ENCODE results near the gene TFAP2A.

DNA sequence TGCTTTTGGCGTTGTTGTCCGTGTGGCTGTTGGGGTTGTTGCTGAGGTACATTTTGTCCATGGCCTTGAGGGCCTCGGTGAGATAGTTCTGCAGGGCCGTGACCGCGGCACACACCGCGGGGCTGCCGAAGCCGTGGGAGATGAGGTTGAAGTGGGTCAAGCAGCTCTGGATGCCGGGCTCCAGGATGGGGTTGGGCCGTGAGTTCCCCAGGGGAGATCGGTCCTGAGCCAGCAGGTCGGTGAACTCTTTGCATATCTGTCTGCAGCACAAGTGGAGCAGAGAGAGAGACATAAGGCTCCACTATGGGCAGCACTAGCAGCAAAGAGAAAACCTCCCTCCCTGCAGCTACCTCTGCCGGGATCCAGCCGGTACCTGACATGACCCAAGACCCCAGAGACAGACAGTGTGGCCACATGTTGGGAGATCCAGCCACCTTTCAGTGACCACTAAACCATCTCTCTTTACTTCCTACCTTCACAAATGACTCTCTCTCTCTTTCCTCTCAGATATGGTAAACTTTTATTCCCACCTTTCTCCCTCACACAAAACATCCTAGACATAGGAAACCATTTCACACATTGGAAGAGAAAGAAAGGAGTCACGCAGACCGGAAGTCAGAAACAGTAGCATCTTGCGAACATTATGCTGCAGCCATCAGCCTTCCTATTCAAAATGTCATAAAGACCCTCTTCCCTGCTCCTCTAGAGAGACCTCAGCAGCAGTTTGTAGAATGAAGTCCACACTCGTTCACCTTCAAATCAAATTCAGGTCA is 16.2 kb downstream of the TFAP2A start:
- TF ChIP-seq SUZ12 (IDR thresholded peaks at IDR 0.05) (no peak), SP1 (IDR thresholded peaks at IDR 0.05) (no peak)
